ENCODE results near the gene NOP56.

DNA sequence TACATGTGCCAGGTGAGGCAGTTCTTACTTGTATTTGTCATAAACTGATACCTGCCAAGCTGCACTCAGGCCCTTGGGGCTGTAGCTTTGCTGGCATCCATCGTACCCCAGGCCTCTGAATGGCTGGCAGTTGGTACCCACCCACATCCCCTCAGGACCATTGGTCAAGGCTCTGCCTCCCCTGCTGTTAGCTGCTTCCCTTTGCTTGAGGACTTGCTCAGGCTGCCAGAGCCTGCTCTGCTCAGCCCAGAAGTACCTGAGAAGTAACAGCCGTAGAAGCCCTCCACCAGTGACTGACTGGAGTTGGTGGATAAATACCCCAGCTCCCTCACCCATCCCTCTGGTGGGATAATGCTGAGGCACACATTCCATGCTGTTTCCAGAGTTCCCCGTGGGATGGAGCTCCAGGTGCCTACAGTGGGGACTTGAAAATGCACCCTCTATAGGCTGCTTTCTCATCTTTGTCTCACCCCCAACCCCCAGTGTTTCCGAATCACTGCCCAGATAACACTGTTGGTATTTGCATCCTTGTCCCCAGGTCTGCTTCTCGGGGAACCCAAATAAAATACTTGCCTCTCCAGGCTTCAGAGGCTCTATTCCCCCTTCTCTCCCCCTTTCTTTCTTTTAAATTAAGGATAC, 47.5 kb downstream of the NOP56 start:
- TF ChIP-seq POLR2A (IDR thresholded peaks at IDR 0.05; ENCODE audit: low read depth, low read length) (no peak), POLR2AphosphoS5 (IDR thresholded peaks at IDR 0.05; ENCODE audit: low read depth, low read length) (no peak), TAF1 (IDR thresholded peaks at IDR 0.05; ENCODE audit: low read depth, low read length) (no peak), SPI1 (IDR thresholded peaks at IDR 0.05; ENCODE audit: low read depth, low read length) (no peak), PAX5 (IDR thresholded peaks at IDR 0.05; ENCODE audit: insufficient read depth, low read length, severe bottlenecking) (no peak)

Data from GM12891 (cell line).